Dermis microvascular lymphatic vessel endothelial cell (primary cell): ENCODE data around the gene P2RY14. TPM values are rescaled to one million over a fixed set of nuclear protein-coding genes. Genes with fewer than 3 reads are reported as not detected.

Experiments
- DNase-seq, 2 donors: peaks; one replicate each; pipeline versions ENCODE4 v3.0.0 to v3.0.0-alpha.2; 2010; ENCODE audit warnings: low read depth in 2 of 2
- total RNA-seq: library from RNA; depleted of rRNA; stranded (reverse); fragments of >200 nt; gene quantifications from 2 replicates; pipeline ENCODE4 v1.2.1, GENCODE V29; 2014

The P2RY14 gene
- not detected in 2 replicates for total RNA-seq

DNA sequence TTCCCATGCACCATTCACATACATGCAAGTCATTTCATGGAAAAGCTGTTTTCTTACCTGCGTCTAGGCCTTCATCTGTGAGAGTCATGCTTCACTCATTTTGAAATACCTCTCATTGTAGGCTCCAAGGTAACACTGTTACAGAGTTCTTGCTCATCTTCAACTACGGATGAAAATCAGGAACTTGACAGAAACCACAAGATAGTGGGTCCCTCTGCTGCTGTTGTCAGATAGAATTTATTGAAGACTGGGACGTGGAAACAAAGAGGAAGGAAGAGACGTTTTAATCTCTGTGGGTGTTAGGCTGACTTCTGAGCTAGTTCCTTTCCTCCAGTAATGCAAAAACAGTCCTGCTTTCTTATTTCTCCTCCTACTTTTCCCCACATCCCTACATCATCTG lies at the start of gene P2RY14:
TSS of gene P2RY14 (minus strand) at position 313 of the 400 bp plus-strand sequence. CDS start 64,226 bp downstream, outside the sequence.
- no peak for DNase-seq

DNA sequence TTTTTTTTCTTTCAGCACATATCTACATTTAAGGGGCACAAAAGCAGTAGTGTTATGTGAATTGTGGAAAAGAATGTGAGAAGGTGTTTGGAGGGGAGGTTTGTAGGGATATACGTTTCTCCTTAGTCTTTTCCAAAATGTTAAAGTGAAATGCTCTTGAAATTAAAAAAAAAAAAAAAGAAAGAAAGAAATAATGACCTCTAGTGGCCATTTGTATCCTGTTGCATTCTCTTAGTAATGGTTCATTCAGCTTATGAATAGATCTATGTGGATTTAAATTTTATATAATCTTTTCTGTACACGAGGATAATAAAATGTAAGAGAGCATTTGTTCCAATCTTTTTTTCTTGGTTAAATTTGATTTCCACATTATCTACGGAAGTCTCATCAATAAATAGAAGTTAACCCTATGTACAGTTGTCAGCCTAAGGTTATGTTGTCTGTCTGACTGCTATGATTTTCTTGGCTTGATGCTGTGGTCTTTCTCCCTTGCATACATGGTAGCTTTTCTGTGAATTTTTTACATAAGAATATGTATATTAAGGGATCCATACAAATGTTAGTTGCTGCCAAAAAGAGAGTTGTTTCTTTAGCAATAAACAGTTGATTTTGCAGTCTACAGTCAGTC lies 49.3 kb upstream of the P2RY14 start:
- DNase-seq = peak in 1 of 2 donors; percentile 10

DNA sequence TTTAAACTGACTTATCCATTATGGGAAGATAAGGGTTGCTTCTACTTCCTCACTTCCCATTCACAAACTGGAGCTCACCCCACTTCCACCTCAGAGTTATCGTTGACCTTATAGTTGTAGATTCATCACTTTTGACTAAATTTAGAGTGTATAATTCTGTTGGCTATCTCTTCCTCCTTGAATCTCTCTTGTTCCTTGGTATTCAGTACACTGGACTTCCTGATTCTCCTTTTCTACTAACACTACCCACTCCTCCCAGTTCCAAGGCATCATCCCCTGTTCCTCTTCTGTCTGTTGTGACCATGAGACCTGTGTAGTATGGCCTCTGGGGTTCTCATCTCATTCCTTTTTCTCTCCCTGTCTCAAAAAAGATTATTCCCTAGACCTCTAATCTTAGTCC lies 44.2 kb upstream of the P2RY14 start:
- no peak for DNase-seq

DNA sequence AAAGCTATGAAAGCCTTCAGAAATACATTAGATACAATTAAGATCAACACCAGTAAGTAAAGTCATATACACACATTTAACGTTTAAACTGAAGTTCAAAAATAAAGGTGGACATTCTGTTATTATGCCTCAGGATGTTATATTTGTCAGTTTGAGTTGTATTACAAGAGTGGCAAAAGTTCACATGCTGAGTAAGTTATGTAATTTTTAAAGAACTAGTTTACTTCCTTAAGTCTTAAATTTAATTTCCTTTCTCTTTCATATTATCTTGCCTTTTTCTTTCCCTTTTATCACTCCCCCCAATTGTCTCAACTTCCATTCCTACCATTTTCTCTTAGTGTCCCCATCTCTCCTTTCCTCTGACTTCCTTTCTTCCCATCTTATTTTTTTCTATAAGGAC lies 43.2 kb upstream of the P2RY14 start:
- no peak for DNase-seq

DNA sequence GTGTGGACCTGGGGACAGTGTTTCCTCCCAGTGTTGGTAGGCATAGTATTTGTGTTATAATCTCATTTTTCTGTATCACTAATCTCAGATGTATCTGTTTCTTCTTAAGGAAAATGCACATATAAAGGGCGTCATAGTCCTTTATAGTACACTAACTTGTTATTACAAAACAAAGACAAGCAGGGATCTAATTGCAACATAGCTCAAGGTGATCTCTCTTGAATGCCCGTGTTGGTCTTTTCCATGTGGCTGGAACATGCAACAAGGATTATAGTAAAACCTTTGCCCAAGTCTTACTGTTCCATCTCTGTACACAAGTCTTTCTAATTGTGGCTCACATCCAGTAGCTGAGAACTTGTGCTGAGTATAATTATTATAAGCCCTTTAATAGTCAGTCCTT lies 41.8 kb upstream of the P2RY14 start:
- no peak for DNase-seq

DNA sequence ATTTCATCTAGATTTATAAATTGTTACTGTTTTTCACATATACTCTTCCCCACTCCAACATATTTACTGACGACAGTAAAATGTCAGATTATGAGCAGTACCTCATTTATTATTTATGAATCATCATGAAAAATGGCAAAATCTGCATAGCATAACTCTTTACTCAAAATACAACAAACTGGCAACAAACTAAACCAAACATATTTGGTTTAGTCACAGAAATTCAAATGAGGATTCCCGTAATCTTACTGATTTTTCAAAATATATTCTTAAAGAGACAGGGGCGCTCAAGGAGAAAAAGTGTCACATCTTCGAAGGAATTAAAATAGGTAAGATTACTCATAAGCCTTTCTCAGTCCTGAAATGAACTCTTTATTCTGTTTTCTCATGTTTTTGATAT lies 41.3 kb upstream of the P2RY14 start:
- no peak for DNase-seq

DNA sequence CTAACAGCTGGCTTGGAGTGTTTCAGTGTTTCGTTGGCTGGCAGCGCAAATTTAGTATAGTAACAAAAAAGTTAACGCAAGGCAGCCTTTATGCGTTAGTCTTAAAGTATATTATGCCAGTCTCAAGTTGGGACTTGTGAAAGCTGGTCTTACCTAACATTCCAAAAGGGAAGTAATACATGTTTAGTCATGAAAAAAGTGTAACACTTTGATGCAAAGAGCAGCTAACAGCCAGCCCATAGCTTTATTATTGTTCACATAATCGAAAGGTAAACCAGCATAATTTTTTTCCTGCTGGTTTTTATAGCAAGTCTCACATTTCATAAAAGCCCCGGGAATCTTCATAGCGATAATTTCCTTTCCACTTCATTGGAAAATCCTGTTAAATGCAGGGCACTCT lies 40.6 kb upstream of the P2RY14 start:
- no peak for DNase-seq

DNA sequence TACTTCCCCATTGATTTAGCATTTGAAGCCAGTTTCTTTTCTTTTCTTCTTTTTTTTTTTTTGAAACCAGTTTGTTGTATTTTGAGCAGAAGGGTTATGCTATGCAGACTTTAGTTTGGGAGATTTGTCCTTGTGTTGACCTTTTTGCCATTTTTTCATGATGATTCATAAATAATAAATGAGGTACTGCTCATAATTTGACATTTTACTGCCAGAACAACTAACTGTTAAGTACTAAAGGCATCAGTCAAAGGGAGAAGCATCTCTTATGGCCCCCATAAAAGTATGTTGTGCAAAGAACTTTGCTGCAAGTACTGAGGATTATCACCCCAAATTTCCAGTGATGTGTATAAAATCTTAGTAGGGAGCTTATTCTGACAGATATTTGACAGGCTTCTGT lies 40.0 kb upstream of the P2RY14 start:
- no peak for DNase-seq

DNA sequence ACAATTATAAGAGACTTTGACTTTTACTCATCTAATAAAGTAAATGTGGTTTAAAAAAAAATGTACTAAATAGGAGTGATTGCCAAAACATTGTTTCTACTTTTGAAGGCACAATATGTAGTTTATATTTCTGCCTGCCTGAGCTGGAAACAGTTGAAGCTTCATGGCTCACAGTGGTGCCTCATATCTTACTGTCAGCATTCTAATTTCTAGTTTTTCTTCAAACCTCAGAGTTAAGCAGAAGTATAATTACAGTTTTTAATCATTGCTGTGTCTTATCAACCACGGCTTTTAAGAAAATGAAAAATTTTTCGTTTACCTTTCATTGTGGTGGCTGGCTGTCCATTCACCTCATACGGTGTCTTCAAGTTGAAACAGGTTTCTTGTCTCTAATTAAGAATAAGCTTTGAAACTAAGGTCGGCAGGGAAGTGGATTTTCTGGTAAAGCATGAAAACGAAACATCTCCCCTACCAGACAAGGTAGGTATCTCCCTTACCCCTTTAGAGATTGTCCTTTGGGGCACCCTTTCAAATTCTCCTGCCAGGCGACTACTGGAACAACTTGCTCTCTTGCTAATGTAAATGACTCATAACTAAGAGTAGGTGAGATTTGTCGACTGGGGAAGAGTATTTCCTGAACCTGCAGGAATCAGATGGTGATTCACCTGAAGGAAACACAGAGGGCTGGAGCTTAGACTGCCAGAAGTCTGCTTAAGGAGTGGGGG lies 38.1 kb upstream of the P2RY14 start, which contains the start of gene GPR87:
TSS of gene GPR87 (minus strand) at position 554 of the 725 bp plus-strand sequence. CDS start 16,720 bp downstream, outside the sequence.
- DNase-seq = peak in 1 of 2 donors; percentile 3

DNA sequence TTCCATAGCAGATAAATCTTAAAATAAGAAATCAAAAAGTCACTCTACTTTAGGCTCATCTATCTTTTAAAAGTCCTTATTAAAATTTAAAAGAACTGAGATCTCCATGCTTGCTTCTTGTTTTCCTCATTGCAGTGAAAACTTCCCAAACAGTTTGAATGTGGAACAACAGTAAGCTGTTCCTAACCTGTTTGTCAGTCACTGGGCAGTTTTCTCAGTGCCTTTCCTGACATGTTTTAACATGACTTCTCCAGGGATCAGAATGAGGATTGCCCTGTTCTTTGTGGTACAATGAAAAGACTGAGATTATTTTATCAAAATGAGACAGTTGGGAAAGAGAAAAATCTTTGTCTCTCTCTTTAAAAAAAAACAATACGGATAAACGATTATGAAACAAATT lies 37.5 kb upstream of the P2RY14 start:
- no peak for DNase-seq

DNA sequence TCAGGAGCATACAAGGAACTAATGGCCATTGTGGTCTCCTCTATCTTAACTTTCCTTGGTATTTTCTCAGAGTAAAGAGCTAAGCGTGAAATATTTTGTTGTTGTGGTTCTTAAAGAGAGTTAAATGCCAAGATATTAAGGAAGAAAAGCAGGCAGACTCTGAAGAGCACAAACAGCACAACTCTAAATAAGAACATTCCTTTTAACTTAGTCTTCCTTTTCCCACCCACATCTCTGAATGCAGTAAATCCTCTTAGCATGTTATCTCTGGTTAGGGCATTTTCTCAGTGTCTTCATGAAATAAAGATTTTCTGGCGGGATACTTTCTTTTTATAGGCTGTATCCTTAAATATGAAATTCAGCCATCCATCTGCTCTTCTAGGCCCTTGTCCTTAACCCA lies 36.8 kb upstream of the P2RY14 start:
- DNase-seq = no peak

DNA sequence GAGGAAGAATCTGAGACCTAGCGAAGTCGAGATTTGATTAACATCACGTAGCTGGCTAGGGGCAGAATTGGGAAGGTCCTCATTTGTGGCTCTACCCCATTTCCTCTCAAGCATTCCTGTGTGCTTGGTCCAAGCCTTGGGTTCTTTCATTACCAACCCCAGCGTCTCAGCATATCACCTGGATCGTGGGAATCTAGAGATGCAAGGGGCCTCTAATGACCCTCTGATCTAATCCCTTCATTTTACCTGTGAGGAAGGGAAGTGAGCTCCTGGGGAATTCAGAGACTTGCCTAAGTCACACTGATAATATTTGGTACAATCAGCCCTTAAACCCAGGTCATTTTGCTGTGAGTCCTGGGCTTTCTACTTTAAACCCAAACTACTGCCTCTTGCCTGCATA lies 36.3 kb upstream of the P2RY14 start:
- DNase-seq = no peak

DNA sequence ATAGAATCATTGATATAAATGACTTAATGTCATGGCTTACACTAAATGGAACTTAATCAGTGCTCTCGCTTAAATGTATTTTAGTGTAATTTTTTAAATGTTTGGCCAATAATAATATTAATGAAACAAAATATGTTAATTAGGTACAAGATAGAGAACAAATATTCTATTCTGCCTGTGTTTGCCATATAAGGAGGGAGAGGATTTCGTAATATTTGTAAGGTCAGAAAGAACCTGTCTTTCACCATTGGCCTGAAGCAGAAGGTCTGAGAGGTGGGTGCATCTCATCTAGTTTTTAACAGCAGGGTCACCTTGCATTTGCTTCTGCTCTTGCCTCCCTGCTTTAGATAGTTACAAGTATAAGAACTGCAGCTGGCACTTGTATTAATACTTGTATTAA lies 35.8 kb upstream of the P2RY14 start:
- DNase-seq = no peak

DNA sequence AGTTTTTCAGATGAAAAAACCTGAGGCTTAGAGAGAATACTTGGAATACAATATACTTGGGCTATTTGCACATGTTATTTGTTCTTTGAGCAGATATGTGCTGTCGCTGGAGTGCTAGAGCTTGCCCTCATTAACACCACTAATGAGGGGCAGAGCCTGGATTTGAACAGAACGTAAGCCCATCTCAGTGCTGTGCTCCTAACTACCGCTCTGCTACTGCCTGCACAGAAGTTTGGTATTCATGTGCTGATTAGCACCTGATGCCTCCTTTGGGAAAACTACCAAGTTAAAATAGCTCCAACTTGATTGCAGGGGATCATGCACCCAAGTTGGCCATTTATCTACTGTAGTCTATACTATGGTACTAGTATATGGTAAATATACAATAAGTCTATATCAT lies 34.6 kb upstream of the P2RY14 start:
- DNase-seq = no peak

DNA sequence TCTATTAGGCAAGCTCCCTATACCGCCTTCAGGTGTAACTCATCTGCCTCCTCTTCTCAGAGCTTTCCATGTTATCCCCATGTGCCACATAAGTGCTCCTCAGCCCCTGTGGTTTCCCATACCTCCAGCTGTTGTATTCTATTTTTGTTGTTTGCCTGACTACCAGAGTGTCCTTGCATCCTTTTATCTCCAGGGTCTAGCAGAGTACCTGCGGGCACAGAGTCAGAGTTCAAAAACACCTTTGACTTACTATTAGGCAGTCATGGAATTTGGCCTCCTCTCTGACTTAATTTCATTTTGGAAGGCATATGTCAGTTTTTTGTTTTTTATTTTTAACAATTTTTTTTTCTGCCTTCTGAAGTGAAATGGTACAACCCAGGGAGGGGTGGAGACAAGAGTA lies 31.2 kb upstream of the P2RY14 start:
- no peak for DNase-seq

DNA sequence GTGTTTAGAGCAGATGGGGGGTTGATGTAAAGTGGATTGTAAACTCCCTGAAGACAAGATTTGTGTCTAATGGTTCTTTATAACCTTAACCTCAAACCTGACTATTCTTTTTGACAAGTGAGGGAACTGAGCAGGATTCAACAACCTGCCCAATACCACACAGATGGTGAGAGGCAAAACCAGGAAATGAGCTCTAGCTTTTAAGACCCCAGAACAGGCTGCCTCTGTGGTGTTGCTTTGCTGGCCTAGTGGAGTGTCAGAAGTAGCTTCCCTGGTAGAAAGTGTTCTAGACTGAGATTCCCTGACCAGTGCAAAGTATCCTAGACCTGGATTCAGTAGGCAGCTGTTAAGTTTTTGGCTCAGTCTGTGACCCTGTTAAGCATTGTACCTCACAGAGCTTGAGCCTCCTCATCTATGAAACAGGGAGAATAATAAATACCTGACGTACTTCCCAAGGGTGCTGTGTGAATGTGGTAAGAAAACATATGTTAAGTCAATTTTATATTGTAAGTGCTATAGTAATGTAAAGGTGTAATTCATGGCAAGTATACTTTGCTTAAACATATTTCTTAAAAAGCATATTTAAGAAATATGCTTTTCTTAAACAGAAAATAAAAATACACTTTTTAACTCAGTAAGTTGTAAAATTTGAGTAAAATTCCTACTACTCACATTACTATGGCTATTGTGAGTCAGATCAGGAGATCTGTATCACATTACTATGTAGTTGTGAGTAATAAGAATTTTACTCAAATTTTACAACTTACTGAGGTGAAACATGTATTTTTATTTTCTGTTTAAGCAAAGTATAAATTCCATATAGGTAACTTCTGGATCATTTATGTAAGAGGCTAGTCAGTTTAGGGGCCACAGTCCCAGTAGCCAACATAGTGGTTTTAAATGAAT lies 29.5 kb upstream of the P2RY14 start:
- DNase-seq = no peak

DNA sequence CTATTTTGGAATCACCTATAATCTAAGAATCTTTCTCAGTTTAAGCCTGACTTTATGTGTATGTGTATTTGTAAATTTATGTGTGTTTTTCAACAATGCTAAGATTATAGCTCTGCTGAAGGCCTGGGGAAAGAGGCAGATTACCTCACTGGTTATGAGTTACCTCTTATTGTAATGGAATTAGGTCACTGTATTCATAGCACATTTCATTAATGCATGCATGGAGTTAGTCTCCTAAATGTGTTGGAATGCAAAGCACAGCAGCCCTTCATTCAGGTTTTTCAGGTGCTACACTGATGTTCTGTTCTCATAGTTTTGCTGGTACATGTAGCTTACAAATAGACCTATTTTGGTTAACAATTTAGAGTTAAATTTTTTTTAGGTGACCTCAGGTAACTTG lies 28.8 kb upstream of the P2RY14 start:
- DNase-seq = no peak

DNA sequence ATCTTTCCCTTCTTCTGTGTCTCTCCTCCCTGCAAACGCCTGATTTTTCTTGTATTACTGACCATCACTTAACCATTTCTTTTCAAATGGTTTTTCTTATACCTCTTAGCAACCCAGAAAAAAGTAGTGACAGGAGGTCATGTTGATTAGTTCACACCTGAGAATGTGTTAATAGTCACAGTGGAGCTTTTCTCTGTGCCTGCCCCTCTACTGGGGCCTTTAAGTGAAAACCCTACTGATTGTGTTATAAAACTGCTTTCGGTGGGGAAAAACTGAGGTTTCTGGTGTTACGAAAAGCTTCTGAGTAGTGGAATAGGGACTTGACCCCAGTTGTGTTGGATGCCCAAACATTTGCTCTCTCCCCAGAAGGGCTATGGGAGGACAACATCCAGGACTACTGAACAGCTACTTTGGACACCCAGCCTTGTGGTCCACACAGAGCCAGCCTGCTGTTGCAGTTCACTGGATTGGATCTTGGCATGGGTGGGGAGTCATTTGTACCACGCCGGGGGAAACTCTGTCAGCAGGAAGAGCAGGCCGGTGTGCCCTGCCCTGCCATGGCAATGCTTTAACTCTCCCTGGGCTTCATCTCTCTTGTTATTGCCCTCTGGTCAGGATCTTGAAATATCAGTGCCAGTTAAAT lies 27.9 kb upstream of the P2RY14 start:
- no peak for DNase-seq

DNA sequence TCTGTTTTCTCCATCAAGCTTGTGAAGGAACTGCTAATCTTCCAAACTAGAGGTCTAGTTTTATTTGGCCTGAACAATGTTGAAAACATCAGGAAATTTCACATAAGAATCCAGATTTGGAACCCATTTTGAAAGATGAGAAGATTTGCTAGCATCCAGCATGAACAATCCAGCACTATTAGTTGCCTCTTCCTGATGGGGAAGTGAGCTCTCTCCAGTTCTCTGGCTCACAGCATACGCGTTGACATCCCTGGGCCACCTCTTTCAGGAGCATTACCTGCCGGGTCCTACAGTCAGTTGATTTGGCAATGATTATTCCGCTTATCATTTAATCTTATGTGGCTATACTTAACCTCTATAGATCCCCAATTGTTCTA lies 27.4 kb upstream of the P2RY14 start:
- no peak for DNase-seq

DNA sequence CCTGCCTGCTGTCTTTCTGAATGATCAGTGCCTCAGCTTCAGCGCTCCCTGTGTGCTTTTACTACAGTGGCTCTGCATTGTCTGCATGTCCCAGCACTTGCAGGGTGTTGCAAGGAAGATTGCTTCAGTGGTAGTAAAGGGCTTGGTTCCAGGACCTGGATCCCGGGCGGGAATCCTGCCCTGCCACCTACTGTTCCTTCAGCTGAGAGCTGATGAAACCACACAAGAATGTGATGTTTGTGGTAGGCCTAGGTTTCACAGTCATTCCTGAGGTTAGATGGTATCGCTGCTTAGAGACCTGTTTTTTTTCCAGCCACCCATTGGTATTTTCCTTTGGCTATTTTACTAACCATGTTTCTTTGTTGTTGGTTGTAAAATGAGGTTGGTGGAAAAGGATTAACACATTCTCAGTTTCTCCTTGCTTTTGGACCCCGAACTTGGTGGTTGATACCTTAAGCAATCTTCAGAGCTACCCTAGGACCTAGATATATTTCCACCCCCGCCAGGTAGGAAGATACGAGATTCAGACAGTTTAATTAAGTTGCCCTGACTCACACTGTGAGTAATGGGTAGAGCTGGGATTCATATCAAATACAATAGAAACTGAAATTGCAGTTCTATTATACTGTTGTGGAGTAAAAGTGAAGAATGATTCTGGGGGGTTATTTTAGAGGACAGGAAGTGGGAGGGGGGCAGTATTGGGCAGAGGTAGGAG lies 26.9 kb upstream of the P2RY14 start:
- DNase-seq = no peak

DNA sequence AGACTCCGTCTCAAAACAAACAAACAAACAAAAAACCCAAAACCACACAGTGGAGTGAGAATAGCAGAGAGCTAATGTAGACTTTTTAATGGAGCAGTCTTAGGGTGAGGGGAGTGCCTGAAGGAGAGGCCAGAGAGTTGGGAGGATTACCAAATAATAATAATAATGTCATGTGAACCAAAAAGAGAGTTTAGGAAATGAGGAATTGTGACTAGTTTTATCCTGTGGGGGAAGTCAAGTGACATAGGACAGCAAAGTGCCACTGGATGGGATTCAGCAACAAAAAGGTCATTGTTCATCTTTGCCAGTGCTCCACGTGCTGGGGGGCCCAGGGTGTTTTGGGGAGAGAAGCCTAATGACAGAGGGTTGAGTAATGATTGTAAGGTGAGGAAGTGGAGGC lies 25.4 kb upstream of the P2RY14 start:
- DNase-seq = no peak
